Right atrium auricular region (tissue), 2 donors: ENCODE data around the gene POSTN. TPM values are rescaled to one million over a fixed set of nuclear protein-coding genes. Genes with fewer than 3 reads are reported as not detected.

ENCODE experiments used
- DNase-seq: peaks from one replicate; pipeline ENCODE4 v3.0.0-alpha.2; 2019; ENCODE audit warnings: low spot score
- H3K27ac ChIP-seq, 2 donors: fragments of 200-600 bp; sonication (generic); 1 replicate in 1 of 2; 2 replicates in 1 of 2; pipeline ENCODE4 v1.5.1; 2016 to 2019
- H3K27me3 ChIP-seq, 2 donors: fragments of 200-600 bp; sonication (generic); one replicate each; pipeline versions ENCODE4 v1.5.1 to v1.6.0; 2017 to 2019
- H3K36me3 ChIP-seq: fragments of 200-600 bp; sonication (generic); one replicate; pipeline ENCODE4 v1.5.1; 2016
- H3K4me1 ChIP-seq, 2 donors: fragments of 200-600 bp; sonication (generic); one replicate each; pipeline versions ENCODE4 v1.5.1 to v1.6.0; 2017 to 2019
- H3K4me3 ChIP-seq, 2 donors: fragments of 200-600 bp; sonication (generic); 1 replicate in 1 of 2; 2 replicates in 1 of 2; pipeline ENCODE4 v1.5.1; 2017 to 2019; ENCODE audit warnings: mild to moderate bottlenecking in 1 of 2, moderate library complexity in 1 of 2
- H3K9me3 ChIP-seq, 2 donors: fragments of 200-600 bp; sonication (generic); one replicate each; pipeline ENCODE4 v1.5.1; 2019
- CTCF ChIP-seq, 2 donors: fragments of 200-600 bp; sonication (generic); IDR thresholded peaks; one replicate each; pipeline ENCODE4 v1.5.1; 2019; ENCODE audit warnings: antibody characterized with exemption in 2 of 2
- total RNA-seq, 2 donors: library from RNA; depleted of rRNA; stranded (reverse); fragments of >200 nt; gene quantifications; one replicate each; pipeline ENCODE4 v1.1.0, GENCODE V29; 2016

Gene POSTN
- total RNA-seq, 2 donors from 2014 or later, result 81.2 to 108 TPM

- Histone ChIP-seq H3K27ac (no peak overlapping the region), H3K36me3 (no peaks in the 10 kb centered on the region), H3K27me3 (no peaks in the 10 kb centered on the region), H3K4me3 (no peak overlapping the region), H3K9me3 (peaks cover 0 to 15% of the 10 kb centered on the region in 2 donors), H3K4me1 (no peaks in the 10 kb centered on the region)
- no peak for TF ChIP-seq CTCF (IDR thresholded peaks at IDR 0.05)
- DNase-seq, result no peak
Observed at GRCh38 chr13:37544995-37545394, 53.6 kb downstream of the POSTN start.

DNA sequence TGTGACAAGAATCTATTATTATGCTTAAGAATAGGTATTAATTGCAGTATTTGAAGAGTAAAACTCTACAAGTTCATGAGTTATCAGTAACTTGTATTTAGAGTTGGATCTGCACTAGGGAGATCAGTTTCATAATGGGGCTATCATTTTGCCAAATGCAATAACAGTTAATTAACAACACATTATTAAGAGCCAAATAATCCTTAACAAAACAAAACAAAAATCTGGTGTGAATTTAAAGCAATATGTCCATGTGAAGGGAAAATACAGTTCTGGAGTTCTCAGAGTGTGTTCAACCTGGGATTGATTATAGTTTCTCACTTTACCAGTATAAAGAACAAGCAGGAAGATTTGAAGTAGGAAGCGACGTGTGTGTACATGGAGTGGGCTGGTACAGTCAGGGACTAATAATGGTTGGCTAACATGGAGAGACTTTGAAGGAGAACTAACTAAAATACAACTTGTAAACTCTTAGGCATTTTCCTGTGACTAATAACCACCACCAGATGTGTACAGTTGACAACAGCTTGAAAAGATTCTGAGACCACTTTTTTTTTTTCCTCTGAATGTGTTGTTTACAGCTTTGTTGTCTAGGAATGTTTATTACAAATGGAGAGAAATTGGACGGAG is 58.5 kb downstream of the POSTN start:
- DNase-seq, result no peak
- Histone ChIP-seq H3K36me3 (no peaks in the 10 kb centered on the region), H3K27ac (no peak overlapping the region), H3K4me3 (no peak overlapping the region), H3K27me3 (no peaks in the 10 kb centered on the region), H3K9me3 (peaks cover 0 to 6% of the 10 kb centered on the region in 2 donors), H3K4me1 (no peaks in the 10 kb centered on the region)
- no peak for TF ChIP-seq CTCF (IDR thresholded peaks at IDR 0.05)

- DNase-seq, result no peak
- Histone ChIP-seq H3K36me3 (no peaks in the 10 kb centered on the region), H3K9me3 (no peaks in the 10 kb centered on the region), H3K27ac (no peak overlapping the region), H3K4me3 (no peak overlapping the region), H3K27me3 (no peaks in the 10 kb centered on the region), H3K4me1 (no peaks in the 10 kb centered on the region)
- TF ChIP-seq CTCF (IDR thresholded peaks at IDR 0.05), result no peak
Observed at GRCh38 chr13:37539170-37539569, 59.4 kb downstream of the POSTN start.

DNA sequence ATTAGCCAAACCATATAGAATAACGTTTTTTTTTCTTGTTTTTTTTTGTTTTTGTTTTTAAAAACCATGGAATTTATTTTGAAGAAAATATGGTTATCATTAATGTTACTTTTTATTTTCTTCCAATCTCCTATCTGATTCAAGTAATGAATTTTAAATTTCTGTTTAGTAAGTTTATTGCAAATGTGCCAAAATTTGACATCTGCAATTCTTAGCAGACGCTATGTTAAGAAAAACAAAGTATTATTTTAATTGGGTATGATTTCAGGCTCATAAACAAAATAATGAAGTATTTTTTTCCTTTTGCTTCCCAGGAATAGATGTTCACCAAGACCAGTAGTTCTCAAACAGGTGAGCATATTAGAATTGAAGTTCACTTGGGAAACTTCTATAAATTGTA is 63.1 kb downstream of the POSTN start:
- no peak for TF ChIP-seq CTCF (IDR thresholded peaks at IDR 0.05)

GRCh38 chr13:37534676-37535075 is 63.9 kb downstream of the POSTN start:
- Histone ChIP-seq H3K36me3 (no peaks in the 10 kb centered on the region), H3K4me1 (no peaks in the 10 kb centered on the region), H3K9me3 (peaks cover 7 to 12% of the 10 kb centered on the region in 2 donors), H3K27ac (no peak overlapping the region), H3K27me3 (no peaks in the 10 kb centered on the region), H3K4me3 (no peak overlapping the region)
- TF ChIP-seq CTCF (IDR thresholded peaks at IDR 0.05), result no peak
- DNase-seq, result no peak

More for the DNA sequence above, 63.1 kb downstream of the POSTN start:
- no peak overlapping the region for H3K27ac ChIP-seq
- no peak for DNase-seq
- no peaks in the 10 kb centered on the region for H3K36me3 ChIP-seq
- no peaks in the 10 kb centered on the region for H3K27me3 ChIP-seq
- H3K4me3 ChIP-seq, result no peak overlapping the region
- H3K4me1 ChIP-seq, result no peaks in the 10 kb centered on the region
- H3K9me3 ChIP-seq, result peaks cover 7 to 12% of the 10 kb centered on the region in 2 donors

GRCh38 chr13:37534181-37534580 is 64.4 kb downstream of the POSTN start:
- H3K4me3 ChIP-seq, result no peak overlapping the region
- H3K9me3 ChIP-seq, result peaks cover 7 to 12% of the 10 kb centered on the region in 2 donors
- no peak for TF ChIP-seq CTCF (IDR thresholded peaks at IDR 0.05)
- no peak overlapping the region for H3K27ac ChIP-seq
- no peaks in the 10 kb centered on the region for H3K4me1 ChIP-seq
- no peaks in the 10 kb centered on the region for H3K36me3 ChIP-seq
- no peak for DNase-seq
- no peaks in the 10 kb centered on the region for H3K27me3 ChIP-seq
